ENCODE data around the gene SCGB3A2.

GRCh38 chr5:147902609-147903115 lies 24.2 kb downstream of the SCGB3A2 start:
- no peak for TF ChIP-seq CTCF (IDR thresholded peaks at IDR 0.05)
- TF ChIP-seq POLR2A (IDR thresholded peaks at IDR 0.05) = no peak

All from right lobe of liver (tissue), 4 donors.